ENCODE results near the gene RNFT2.

The RNFT2 gene

GRCh38 chr12:116892349-116893140, 154.4 kb downstream of the RNFT2 start:
- Histone ChIP-seq H3K4me2 (ENCODE audit: low read length) (no peak overlapping the region), H3F3A (ENCODE audit: control insufficient read depth, insufficient read depth) (no peaks in the 10 kb centered on the region), H3K36me3 (ENCODE audit: control insufficient read depth, low read length) (no peaks in the 10 kb centered on the region), H3K27ac (ENCODE audit: low read depth, low read length) (no peak overlapping the region), H3K79me2 (ENCODE audit: control insufficient read depth, low read length) (no peaks in the 10 kb centered on the region), H3K9me2 (replicated peaks; ENCODE audit: control insufficient read depth, low read length) (no peaks in the 10 kb centered on the region), H3K4me3 (ENCODE audit: low read length) (no peak overlapping the region), H4K20me1 (ENCODE audit: control insufficient read depth, insufficient read depth, low read depth, low read length) (no peaks in the 10 kb centered on the region), H3K27me3 (ENCODE audit: control insufficient read depth, low read length) (no peaks in the 10 kb centered on the region), H3K4me1 (ENCODE audit: control insufficient read depth, low read length) (no peaks in the 10 kb centered on the region; the same call in 1 of the 2 replicates), H3K9me3 (ENCODE audit: control insufficient read depth, insufficient read depth, low read length) (no peaks in the 10 kb centered on the region)
- TF ChIP-seq EZH2phosphoT487 (IDR thresholded peaks at IDR 0.05; ENCODE audit: borderline replicate concordance, low read length) (no peak), CTCF (IDR thresholded peaks at IDR 0.05; ENCODE audit: low read depth, low read length, poor library complexity, severe bottlenecking) (no peak)

GRCh38 chr12:116894913-116895312, 156.8 kb downstream of the RNFT2 start:
- no peaks in the 10 kb centered on the region for H3K9me2 ChIP-seq (replicated peaks; ENCODE audit: control insufficient read depth, low read length)
- H3K9me3 ChIP-seq (ENCODE audit: control insufficient read depth, insufficient read depth, low read length): no peaks in the 10 kb centered on the region
- H3K4me1 ChIP-seq (ENCODE audit: control insufficient read depth, low read length): peaks cover 10% of the 10 kb centered on the region

GRCh38 chr12:116896411-116896924, 158.4 kb downstream of the RNFT2 start:
- no peak for TF ChIP-seq EZH2phosphoT487 (IDR thresholded peaks at IDR 0.05; ENCODE audit: borderline replicate concordance, low read length)
- Histone ChIP-seq H3K79me2 (ENCODE audit: control insufficient read depth, low read length) (no peaks in the 10 kb centered on the region), H3K4me2 (ENCODE audit: low read length) (no peak overlapping the region), H4K20me1 (ENCODE audit: control insufficient read depth, insufficient read depth, low read depth, low read length) (no peaks in the 10 kb centered on the region), H3F3A (ENCODE audit: control insufficient read depth, insufficient read depth) (no peaks in the 10 kb centered on the region), H3K9me3 (ENCODE audit: control insufficient read depth, insufficient read depth, low read length) (no peaks in the 10 kb centered on the region), H3K27me3 (ENCODE audit: control insufficient read depth, low read length) (peaks cover 6% of the 10 kb centered on the region), H3K9me2 (replicated peaks; ENCODE audit: control insufficient read depth, low read length) (no peaks in the 10 kb centered on the region), H3K27ac (ENCODE audit: low read depth, low read length) (no peak overlapping the region), H3K4me1 (ENCODE audit: control insufficient read depth, low read length) (peaks cover 10% of the 10 kb centered on the region), H3K4me3 (ENCODE audit: low read length) (no peak overlapping the region), H3K36me3 (ENCODE audit: control insufficient read depth, low read length) (no peaks in the 10 kb centered on the region)

More at GRCh38 chr12:116894913-116895312, 156.8 kb downstream of the RNFT2 start:
- no peak overlapping the region for H3K27ac ChIP-seq (ENCODE audit: low read depth, low read length)
- H3K36me3 ChIP-seq (ENCODE audit: control insufficient read depth, low read length): no peaks in the 10 kb centered on the region
- TF ChIP-seq CTCF (IDR thresholded peaks at IDR 0.05; ENCODE audit: low read depth, low read length, poor library complexity, severe bottlenecking) (no peak), EZH2phosphoT487 (IDR thresholded peaks at IDR 0.05; ENCODE audit: borderline replicate concordance, low read length) (no peak)
- H3K4me2 ChIP-seq (ENCODE audit: low read length): no peak overlapping the region
- H3K4me3 ChIP-seq (ENCODE audit: low read length): no peak overlapping the region
- H3K79me2 ChIP-seq (ENCODE audit: control insufficient read depth, low read length): no peaks in the 10 kb centered on the region
- H4K20me1 ChIP-seq (ENCODE audit: control insufficient read depth, insufficient read depth, low read depth, low read length): no peaks in the 10 kb centered on the region
- 0 out of 2 replicates have a peak, but pooled peaks cover 3% of the 10 kb centered on the region for H3K27me3 ChIP-seq (ENCODE audit: control insufficient read depth, low read length)
- no peaks in the 10 kb centered on the region for H3F3A ChIP-seq (ENCODE audit: control insufficient read depth, insufficient read depth)

- H3K4me1 ChIP-seq (ENCODE audit: control insufficient read depth, low read length): peaks cover 10% of the 10 kb centered on the region
- peaks cover 11% of the 10 kb centered on the region for H3K27me3 ChIP-seq (ENCODE audit: control insufficient read depth, low read length)
- H3K4me2 ChIP-seq (ENCODE audit: low read length): no peak overlapping the region
These were observed 159.4 kb downstream of the RNFT2 start for GRCh38 chr12:116897476-116897875.

More at GRCh38 chr12:116897476-116897875, 159.4 kb downstream of the RNFT2 start:
- Histone ChIP-seq H3K9me2 (replicated peaks; ENCODE audit: control insufficient read depth, low read length) (no peaks in the 10 kb centered on the region), H3K36me3 (ENCODE audit: control insufficient read depth, low read length) (no peaks in the 10 kb centered on the region), H3K79me2 (ENCODE audit: control insufficient read depth, low read length) (no peaks in the 10 kb centered on the region), H4K20me1 (ENCODE audit: control insufficient read depth, insufficient read depth, low read depth, low read length) (no peaks in the 10 kb centered on the region), H3F3A (ENCODE audit: control insufficient read depth, insufficient read depth) (no peaks in the 10 kb centered on the region), H3K9me3 (ENCODE audit: control insufficient read depth, insufficient read depth, low read length) (no peaks in the 10 kb centered on the region), H3K27ac (ENCODE audit: low read depth, low read length) (no peak overlapping the region), H3K4me3 (ENCODE audit: low read length) (no peak overlapping the region)
- TF ChIP-seq EZH2phosphoT487 (IDR thresholded peaks at IDR 0.05; ENCODE audit: borderline replicate concordance, low read length) (no peak), CTCF (IDR thresholded peaks at IDR 0.05; ENCODE audit: low read depth, low read length, poor library complexity, severe bottlenecking) (no peak)

Data from DOHH2 (cell line).